ENCODE data around the gene MSL2. TPM values are rescaled to one million over a fixed set of nuclear protein-coding genes. Genes with fewer than 3 reads are reported as not detected.
"Not testable (repeated sequence)": the region's sequence is repeated elsewhere in the genome, so short reads cannot be mapped to it uniquely, and the experiment has no call there.

The MSL2 gene
- total RNA-seq, 2 donors from 2014 or later = 71.0 to 71.6 TPM

DNA sequence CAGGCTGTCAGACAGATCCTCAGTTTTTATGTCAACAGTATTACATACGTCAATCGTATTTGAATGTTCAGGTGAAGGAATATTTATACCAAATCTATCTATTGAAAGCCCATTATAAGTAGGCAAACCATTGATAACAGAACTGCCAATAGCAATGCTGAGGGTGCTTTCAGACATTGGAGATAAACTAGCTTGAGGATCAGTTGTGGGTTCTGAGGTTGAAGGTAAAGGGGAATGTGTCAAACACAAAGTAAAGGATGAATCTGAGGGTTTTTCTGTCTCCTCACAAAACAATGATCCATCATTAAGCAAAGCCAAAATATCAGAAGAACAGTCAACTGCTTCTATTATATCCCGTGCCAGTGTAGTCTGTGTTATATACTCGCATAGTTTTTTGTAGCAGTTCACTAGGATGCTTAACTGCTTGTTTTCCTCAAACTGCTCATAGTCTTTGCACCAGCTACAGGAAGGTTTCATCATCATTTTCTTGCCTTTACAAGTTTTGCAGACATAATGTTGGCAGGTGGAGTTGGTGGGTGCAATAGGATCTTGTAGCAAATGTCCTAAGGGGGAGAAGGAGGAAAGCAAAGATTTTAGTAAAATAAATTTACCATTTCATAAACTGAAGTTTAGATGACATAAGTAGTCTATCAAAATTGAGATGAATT is 43.8 kb downstream of the MSL2 start:
- ATAC-seq (replicated peaks in 1 of 2) (peak; percentile 56 to 60), DNase-seq (no peak)
- Mint-ChIP-seq H3K27me3 (ENCODE audit: low read depth) (no peaks in the 10 kb centered on the region), H3K4me3 (peak overlapping the region in 1 of 2 donors; percentile 49), H3K4me1 (ENCODE audit: low read depth) (peaks cover 87% of the 10 kb centered on the region), H3K9me3 (no peaks in the 10 kb centered on the region), H3K27ac (peak overlapping the region; percentile 72), H3K36me3 (ENCODE audit: insufficient read depth in 2 of 2) (peaks cover 11 to 27% of the 10 kb centered on the region in 2 donors)

- ATAC-seq (replicated peaks in 1 of 2) (no peak), DNase-seq (no peak)
- Mint-ChIP-seq H3K9me3 (no peaks in the 10 kb centered on the region), H3K27ac (peak overlapping the region; percentile 74), H3K4me3 (peak overlapping the region in 1 of 2 donors; percentile 49), H3K36me3 (ENCODE audit: insufficient read depth in 2 of 2) (peaks cover 11 to 27% of the 10 kb centered on the region in 2 donors), H3K4me1 (ENCODE audit: low read depth) (peaks cover 84% of the 10 kb centered on the region), H3K27me3 (ENCODE audit: low read depth) (no peaks in the 10 kb centered on the region)
These were observed 44.9 kb downstream of the MSL2 start for GRCh38 chr3:136151219-136151618.

GRCh38 chr3:136149667-136150066 is 46.5 kb downstream of the MSL2 start:
- peak overlapping the region; percentile 96 for H3K27ac Mint-ChIP-seq
- H3K27me3 Mint-ChIP-seq (ENCODE audit: low read depth) = no peaks in the 10 kb centered on the region
- H3K36me3 Mint-ChIP-seq (ENCODE audit: insufficient read depth in 2 of 2) = peaks cover 9 to 25% of the 10 kb centered on the region in 2 donors
- peaks cover 71% of the 10 kb centered on the region for H3K4me1 Mint-ChIP-seq (ENCODE audit: low read depth)
- H3K4me3 Mint-ChIP-seq = peak overlapping the region; percentile 54 to 85
- ATAC-seq (replicated peaks in 1 of 2) (peak; percentile 76 to 83), DNase-seq (no peak)
- H3K9me3 Mint-ChIP-seq = no peaks in the 10 kb centered on the region

GRCh38 chr3:136146981-136147729 is 49.0 kb downstream of the MSL2 start:
- H3K4me1 Mint-ChIP-seq (ENCODE audit: low read depth) = peaks cover 60% of the 10 kb centered on the region
- no peaks in the 10 kb centered on the region for H3K9me3 Mint-ChIP-seq
- DNase-seq = no peak
- H3K36me3 Mint-ChIP-seq (ENCODE audit: insufficient read depth in 2 of 2) = peaks cover 9 to 18% of the 10 kb centered on the region in 2 donors
- H3K4me3 Mint-ChIP-seq = no peak overlapping the region
- H3K27me3 Mint-ChIP-seq (ENCODE audit: low read depth) = no peaks in the 10 kb centered on the region
- no peak overlapping the region for H3K27ac Mint-ChIP-seq
- ATAC-seq (replicated peaks in 1 of 2) = no peak

DNA sequence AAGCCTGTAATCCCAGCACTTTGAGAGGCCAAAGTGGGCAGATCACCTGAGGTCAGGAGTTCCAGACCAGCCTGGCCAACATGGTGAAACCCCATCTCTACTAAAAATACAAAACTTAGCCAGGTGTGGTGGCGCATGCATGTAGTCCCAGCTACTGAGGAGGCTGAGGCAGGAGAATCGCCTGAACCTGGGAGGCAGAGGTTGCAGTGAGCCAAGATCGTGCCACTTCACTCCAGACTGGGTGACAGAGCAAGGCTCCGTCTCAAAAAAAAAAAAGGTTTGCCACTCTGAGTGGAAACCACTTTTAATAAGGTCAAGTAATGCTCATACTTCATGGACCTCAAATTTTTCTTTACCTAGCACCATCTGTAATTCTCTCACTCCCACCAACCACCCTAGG is 51.7 kb downstream of the MSL2 start:
- H3K9me3 Mint-ChIP-seq; H3K27ac Mint-ChIP-seq; H3K4me3 Mint-ChIP-seq; ATAC-seq (replicated peaks in 1 of 2); H3K36me3 Mint-ChIP-seq (ENCODE audit: insufficient read depth in 2 of 2); DNase-seq; H3K27me3 Mint-ChIP-seq (ENCODE audit: low read depth): not testable (repeated sequence)
- H3K4me1 Mint-ChIP-seq (ENCODE audit: low read depth) = peaks cover 43% of the 10 kb centered on the region

- Mint-ChIP-seq H3K4me3 (no peak overlapping the region), H3K9me3 (no peaks in the 10 kb centered on the region), H3K36me3 (ENCODE audit: insufficient read depth in 2 of 2) (no peaks in the 10 kb centered on the region), H3K27me3 (ENCODE audit: low read depth) (no peaks in the 10 kb centered on the region), H3K4me1 (ENCODE audit: low read depth) (peaks cover 26% of the 10 kb centered on the region), H3K27ac (no peak overlapping the region)
- DNase-seq (no peak), ATAC-seq (replicated peaks in 1 of 2) (peak; percentile 86 to 89)
These were observed 53.5 kb downstream of the MSL2 start for GRCh38 chr3:136142592-136142991.

DNA sequence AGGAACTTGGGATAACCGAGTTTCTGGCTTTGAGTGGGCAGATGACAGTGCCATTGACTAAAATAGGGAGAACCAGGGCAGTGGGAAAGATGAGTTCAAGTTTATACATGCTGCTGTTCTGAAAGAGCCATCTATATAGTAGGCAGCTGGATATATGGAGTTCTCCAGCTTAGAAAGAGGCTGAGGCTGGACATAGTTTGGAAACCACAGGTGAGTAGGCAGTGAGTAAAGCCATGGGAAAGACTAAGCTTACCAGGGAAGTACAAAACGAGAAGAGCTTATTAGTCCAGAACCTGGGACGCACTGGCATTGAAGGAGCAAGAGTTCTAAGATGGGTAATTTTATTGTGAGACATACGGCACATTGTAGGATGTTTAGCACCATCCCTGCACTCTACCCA is 54.2 kb downstream of the MSL2 start:
- ATAC-seq (replicated peaks in 1 of 2) = peak in 1 of 2 donors; percentile 16
- Mint-ChIP-seq H3K4me3 (no peak overlapping the region), H3K27ac (peak overlapping the region; percentile 32), H3K9me3 (no peaks in the 10 kb centered on the region), H3K4me1 (ENCODE audit: low read depth) (peaks cover 20% of the 10 kb centered on the region), H3K36me3 (ENCODE audit: insufficient read depth in 2 of 2) (no peaks in the 10 kb centered on the region), H3K27me3 (ENCODE audit: low read depth) (no peaks in the 10 kb centered on the region)
- DNase-seq = no peak

DNA sequence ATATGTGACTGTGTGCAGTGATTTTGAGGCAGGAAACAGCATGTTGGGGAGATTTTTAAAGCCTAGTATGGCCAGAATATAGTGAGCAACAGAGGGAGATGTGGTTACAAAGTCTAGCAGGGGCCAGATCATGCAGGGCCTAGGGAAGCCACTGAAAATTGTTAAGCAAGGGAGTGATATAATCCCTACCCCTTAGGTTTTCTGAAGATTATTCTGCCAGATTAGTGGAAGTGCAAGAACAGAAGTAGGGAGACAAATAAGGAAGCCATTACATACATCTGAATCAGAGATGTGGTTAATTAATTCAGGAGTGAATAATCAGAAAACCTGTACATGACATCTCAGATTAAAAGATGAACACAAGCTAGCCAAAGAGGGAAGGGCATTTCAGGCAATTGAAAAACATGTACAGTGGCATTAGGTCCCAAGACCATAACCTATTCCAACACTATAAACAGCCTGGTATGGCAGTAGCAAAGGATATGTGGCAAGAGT is 54.8 kb downstream of the MSL2 start:
- H3K9me3 Mint-ChIP-seq = no peaks in the 10 kb centered on the region
- ATAC-seq (replicated peaks in 1 of 2) (no peak), DNase-seq (no peak)
- H3K4me1 Mint-ChIP-seq (ENCODE audit: low read depth) = peaks cover 20% of the 10 kb centered on the region
- H3K27me3 Mint-ChIP-seq (ENCODE audit: low read depth) = no peaks in the 10 kb centered on the region
- no peaks in the 10 kb centered on the region for H3K36me3 Mint-ChIP-seq (ENCODE audit: insufficient read depth in 2 of 2)
- no peak overlapping the region for H3K4me3 Mint-ChIP-seq
- H3K27ac Mint-ChIP-seq = peak overlapping the region; percentile 1

GRCh38 chr3:136136454-136136853 is 59.7 kb downstream of the MSL2 start:
- Mint-ChIP-seq H3K9me3 (no peaks in the 10 kb centered on the region), H3K4me1 (ENCODE audit: low read depth) (peaks cover 14% of the 10 kb centered on the region)

GRCh38 chr3:136135039-136135802 is 60.9 kb downstream of the MSL2 start:
- no peak overlapping the region for H3K4me3 Mint-ChIP-seq
- DNase-seq (no peak), ATAC-seq (replicated peaks in 1 of 2) (peak; percentile 30 to 58)
- no peaks in the 10 kb centered on the region for H3K27me3 Mint-ChIP-seq (ENCODE audit: low read depth)
- no peak overlapping the region for H3K27ac Mint-ChIP-seq
- H3K36me3 Mint-ChIP-seq (ENCODE audit: insufficient read depth in 2 of 2) = no peaks in the 10 kb centered on the region
- peaks cover 0 to 2% of the 10 kb centered on the region in 2 donors for H3K9me3 Mint-ChIP-seq
- H3K4me1 Mint-ChIP-seq (ENCODE audit: low read depth) = peaks cover 11% of the 10 kb centered on the region

More at GRCh38 chr3:136136454-136136853, 59.7 kb downstream of the MSL2 start:
- Mint-ChIP-seq H3K4me3 (no peak overlapping the region), H3K27ac (no peak overlapping the region), H3K27me3 (ENCODE audit: low read depth) (no peaks in the 10 kb centered on the region), H3K36me3 (ENCODE audit: insufficient read depth in 2 of 2) (no peaks in the 10 kb centered on the region)
- DNase-seq (no peak), ATAC-seq (replicated peaks in 1 of 2) (peak; percentile 23 to 36)

- DNase-seq (no peak), ATAC-seq (replicated peaks in 1 of 2) (no peak)
- peaks cover 0 to 2% of the 10 kb centered on the region in 2 donors for H3K9me3 Mint-ChIP-seq
- peaks cover 11% of the 10 kb centered on the region for H3K4me1 Mint-ChIP-seq (ENCODE audit: low read depth)
- H3K4me3 Mint-ChIP-seq = no peak overlapping the region
- no peak overlapping the region for H3K27ac Mint-ChIP-seq
- no peaks in the 10 kb centered on the region for H3K36me3 Mint-ChIP-seq (ENCODE audit: insufficient read depth in 2 of 2)
- no peaks in the 10 kb centered on the region for H3K27me3 Mint-ChIP-seq (ENCODE audit: low read depth)
These were observed 62.0 kb downstream of the MSL2 start for GRCh38 chr3:136134091-136134490.

- H3K9me3 Mint-ChIP-seq = peaks cover 9 to 13% of the 10 kb centered on the region in 2 donors
- ATAC-seq (replicated peaks in 1 of 2); H3K36me3 Mint-ChIP-seq (ENCODE audit: insufficient read depth in 2 of 2); DNase-seq; H3K4me3 Mint-ChIP-seq; H3K27me3 Mint-ChIP-seq (ENCODE audit: low read depth); H3K27ac Mint-ChIP-seq: not testable (repeated sequence)
- H3K4me1 Mint-ChIP-seq (ENCODE audit: low read depth) = peaks cover 11% of the 10 kb centered on the region
These were observed 64.5 kb downstream of the MSL2 start for GRCh38 chr3:136131647-136132046.

- H3K4me3 Mint-ChIP-seq = no peak overlapping the region
- H3K4me1 Mint-ChIP-seq (ENCODE audit: low read depth) = no peaks in the 10 kb centered on the region
- H3K36me3 Mint-ChIP-seq (ENCODE audit: insufficient read depth in 2 of 2) = peaks cover under 1 to 3% of the 10 kb centered on the region in 2 donors
- no peak overlapping the region for H3K27ac Mint-ChIP-seq
- DNase-seq = no peak
- ATAC-seq (replicated peaks in 1 of 2) = no peak
- H3K27me3 Mint-ChIP-seq (ENCODE audit: low read depth) = no peaks in the 10 kb centered on the region
- peaks cover 2 to 4% of the 10 kb centered on the region in 2 donors for H3K9me3 Mint-ChIP-seq
These were observed 74.1 kb downstream of the MSL2 start for GRCh38 chr3:136122006-136122405.
